ENCODE results near the gene FCF1.

Gene FCF1, protein sequence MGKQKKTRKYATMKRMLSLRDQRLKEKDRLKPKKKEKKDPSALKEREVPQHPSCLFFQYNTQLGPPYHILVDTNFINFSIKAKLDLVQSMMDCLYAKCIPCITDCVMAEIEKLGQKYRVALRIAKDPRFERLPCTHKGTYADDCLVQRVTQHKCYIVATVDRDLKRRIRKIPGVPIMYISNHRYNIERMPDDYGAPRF

DNA sequence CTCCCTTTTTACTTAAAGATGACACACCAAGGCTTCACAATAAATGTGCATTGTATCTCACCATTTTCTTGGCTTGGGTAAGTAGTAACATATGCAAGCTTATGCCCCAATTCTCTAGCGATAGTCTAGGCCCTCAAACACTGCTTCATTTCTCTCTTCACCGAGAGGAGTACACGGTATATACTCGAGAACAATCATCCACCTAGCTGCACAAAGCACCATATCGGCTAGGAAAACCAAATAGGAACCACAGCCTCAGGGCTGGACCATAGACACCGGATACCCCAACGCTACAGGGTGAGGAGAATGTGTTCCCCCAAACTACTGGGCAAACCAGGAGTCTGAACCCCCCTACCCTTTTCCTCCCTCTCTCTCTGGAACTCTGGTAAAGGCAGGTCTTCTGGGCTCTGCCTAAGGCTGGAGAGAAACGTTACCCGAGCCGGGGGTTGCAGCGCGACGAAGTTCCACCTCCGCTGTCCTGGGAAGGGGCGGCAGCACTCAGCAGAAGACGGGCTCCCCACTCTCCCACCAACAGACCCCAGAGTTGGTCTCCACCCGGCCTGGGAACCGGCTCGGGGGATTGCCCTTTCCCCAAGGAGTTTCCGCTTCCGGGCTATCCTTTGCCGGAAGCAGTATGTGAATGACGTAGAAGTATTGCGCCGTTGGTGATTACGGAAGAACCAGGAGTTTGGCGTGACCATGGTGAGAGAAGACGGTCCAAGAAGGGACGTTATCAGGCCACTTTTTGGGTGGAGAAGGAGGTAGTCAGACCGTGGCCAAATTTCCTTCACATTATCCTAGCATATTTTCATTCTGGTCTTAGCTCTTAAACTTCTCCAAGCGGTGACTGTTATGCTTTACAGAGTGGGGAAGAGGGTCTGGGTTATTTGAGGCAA is at the start of gene FCF1, which contains the start of gene AREL1:
Gene FCF1, plus strand, starts transcription at position 646 of the 896 bp plus-strand sequence. Its CDS starts 54 bp downstream, at position 700.
Gene AREL1, minus strand, starts transcription at position 582 of the 896 bp plus-strand sequence. CDS start 27,465 bp downstream, outside the sequence.
- no peak for DNase-seq

DNA sequence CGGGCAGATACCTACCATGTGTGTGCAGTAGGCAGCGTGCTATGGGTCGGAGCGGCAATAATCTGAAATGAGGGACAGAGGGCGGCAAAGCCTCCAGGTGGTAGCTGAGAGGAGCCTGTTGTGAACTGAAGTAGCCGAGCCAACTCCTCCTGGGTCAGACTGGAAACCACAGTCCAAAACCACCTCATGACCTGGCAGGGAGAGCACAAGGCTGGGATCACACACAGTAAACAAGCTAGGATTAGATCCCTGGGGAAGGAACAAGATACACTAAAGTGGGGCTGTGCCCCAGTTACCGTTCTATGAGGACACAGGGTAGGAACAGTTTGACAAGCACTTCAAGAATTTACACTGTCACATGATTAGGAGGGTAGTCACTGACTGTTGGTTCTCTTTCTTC is 49.1 kb upstream of the FCF1 start:
- DNase-seq = no peak

DNA sequence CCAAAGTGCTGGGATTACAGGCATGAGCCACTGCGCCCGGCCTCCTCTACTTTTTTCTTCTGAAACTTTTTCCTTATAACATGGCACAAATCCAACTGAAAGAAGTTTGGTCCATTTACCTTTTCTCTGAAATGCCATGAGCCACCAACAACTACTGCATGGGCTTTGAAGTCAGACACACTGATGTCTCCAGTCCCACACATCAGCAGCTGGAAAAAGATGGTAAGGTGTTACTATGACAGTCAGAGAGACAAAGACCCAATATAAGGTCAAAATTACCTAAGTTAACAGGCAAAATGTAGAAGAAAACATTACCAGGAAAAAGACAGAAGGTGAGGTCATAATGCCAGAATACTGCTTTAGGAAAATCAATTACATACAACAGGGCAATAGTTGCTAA is 48.2 kb upstream of the FCF1 start:
- DNase-seq = no peak

DNA sequence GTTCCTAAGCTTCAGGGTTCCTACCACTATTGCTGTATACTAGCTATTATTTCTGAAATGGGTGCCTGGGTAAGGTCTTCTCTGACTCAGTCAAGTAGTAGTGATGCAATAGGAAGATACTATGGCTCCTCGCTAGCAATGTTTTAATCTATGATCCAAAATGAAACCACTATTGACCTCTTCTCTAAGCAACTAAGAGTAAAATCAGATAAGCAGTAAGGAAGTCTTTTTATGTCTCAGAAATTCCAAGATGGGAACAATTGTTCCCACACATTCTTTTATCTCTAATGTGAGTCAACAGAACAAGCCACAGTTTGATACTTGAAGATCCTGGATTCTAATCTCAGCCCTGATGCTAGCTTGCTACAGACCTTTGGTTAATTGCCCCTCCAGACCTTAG is 45.2 kb upstream of the FCF1 start:
- no peak for DNase-seq

DNA sequence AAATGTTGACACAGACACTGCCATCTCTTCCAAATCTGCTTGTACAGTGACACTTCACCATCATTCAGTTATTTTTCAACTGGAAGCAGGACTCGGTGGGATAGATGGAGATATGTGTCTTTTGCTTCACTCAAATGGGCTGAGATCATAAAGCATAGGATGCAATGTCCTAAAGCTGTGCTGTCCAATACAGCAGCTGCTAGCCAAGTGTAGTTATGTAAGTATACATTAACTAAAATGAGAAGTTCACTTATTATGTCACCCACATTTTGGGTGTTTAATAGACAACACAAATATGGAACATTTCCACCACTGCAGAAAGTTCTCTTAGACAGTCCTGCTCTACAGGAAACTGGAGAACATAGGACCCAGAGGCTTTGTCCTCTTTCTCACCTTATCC is 43.7 kb upstream of the FCF1 start:
- DNase-seq = no peak

DNA sequence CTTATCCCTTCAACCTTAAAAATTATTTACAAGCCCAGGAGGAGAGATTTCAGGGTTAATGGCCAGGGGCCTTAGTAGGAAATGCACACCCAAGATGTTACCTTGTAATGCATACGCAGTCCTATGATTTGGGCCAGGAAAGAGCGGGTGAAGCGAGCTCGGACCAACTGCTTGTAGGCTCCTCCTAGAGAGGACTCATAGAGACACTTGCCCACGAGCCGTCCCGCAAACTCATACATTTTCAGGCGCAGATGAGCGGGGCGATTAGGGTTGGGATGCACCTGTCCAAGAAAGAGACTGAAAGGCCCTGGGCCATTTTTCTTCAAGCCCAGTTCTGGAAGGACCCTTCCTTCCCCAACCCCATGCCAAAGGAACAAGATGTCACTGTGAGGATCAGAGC is 43.1 kb upstream of the FCF1 start:
- no peak for DNase-seq

DNA sequence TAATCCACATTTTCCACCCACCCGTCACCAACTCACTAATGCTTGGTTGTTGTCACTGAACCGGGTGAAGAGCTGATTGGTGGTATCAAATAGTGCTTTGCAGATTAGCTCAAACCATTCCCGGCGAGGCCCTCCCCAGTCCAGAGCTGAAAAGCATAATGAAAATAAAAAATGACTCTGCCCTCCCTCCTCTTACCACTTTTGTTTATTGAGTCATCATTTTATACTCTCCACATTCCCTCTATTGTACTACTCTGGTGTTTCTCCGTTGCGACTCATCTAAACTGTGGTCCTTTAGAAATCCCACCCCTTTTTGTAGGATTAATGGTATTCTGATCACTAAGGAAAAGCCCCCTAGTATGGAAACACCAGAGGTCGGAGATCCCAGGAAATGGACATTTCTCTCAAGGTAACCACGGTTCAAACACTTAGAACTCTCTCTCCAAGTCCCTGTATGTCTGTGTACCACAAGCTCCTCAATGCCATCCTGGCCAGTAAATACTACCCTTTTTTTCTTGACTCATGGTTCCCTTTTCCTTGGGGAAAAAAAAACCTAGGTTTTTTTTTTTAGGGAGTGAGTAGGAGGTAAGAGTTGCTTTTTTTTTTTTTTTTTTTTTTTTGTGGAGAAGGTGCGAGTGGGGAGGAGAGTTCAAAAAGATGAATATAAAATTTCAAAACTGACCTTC is 42.1 kb upstream of the FCF1 start:
- DNase-seq = no peak

DNA sequence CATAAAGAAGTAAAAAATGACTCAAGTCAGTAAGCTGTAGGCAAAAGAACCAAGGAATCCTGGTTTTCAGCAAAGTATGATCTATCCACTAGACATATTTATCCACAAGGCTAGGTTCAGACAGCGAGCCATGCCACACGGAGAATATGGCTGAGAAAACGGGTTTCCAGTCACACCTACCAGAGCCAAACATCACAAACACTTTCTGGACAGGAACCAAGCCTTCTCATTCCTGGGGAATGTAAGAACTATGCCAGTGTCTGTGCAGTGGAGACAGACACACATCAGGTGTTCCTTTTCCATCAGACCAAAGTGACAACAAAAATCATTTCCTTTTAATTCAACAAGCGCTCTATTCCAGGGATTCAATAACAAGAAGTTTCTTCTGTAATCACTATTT is 41.2 kb upstream of the FCF1 start:
- no peak for DNase-seq

DNA sequence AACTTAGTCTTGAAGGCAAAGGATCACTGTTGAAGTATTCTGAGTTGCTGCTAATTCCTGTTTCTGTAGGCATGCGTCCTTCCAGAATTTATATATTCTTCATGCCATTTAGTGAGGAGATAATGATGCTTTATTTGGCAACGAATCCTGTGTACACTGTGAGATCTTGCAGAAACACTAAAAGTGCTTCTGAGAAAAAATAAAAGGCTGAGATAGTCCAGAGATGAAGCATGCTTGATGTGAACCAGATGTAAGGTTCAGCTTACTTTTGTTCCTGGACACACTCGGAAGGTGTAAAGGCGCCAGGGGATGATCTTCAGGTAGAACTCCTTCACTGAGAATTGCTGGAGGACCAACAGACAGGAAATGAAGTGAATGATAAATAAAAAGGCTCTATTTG is 39.2 kb upstream of the FCF1 start:
- no peak for DNase-seq

DNA sequence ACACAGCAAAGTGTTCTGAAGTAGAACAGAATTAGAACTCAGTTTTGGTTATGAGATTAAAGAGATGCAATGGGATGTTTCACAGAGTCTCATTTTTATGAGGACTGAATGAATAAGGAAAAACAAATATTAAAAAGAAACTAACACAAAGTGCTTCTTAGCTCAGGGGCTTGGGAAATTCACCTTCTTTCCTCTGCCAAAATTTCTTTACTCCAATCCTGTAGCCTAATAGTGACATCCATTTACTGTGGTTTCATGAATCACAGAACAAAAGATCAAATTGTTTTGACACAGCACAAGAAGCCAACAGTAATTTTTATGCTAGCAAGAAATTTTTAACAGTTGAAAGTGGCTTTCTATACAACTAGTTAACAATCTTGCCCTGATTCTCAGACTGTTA is 37.7 kb upstream of the FCF1 start:
- no peak for DNase-seq

DNA sequence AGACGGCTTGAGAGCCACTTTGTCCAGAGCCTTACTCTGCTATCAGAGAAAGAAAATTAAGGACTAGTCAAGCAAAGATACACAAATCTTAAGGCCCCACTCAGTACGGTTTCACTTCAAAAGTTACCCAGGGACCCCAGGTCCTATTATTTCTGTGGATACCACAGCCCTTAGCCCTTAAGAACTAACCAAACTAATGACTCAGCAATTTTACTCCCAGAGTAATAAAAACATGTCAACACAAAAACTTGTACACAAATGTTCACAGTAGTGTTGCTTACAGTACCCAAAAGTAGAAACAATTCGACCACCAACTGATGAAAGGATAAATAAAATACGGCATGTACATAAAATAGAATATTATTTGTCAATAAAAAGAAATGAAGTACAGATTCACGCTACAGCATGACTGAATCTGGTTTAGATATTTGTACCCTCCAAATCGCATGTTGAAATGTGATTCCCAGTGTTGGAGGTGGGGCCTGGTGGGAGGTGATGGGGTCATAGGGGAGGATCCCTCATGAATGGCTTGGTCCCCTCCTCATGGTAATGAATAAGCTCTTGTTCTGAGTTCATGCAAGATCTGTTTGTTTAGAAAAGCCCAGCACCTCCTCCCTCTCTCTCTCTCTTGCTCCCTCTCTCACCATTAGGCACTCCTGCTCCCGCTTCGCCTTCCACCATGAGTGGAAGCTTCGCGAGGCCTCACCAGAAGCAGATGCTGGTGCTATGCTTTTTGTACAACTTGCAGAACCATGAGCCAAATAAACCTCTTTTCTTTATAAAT is 30.6 kb upstream of the FCF1 start:
- DNase-seq = no peak

DNA sequence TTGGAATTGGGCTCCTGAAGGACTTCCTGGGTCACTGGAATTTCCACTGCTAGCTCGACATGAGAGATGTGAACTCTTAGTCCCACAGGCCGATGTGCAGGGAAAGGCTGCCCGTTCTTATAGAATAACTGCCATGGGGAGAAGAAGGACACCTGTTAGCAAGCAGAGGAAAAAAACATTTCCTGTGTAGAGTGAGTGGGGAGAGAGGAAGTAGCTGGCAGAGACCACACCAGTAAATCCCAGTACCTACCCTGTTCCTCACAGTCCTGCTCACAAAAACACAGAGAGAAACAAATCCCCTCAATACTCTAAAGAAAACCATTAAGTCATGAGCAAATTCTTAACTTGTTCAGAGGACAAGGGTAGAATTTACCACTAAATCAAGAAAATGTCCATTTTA is 29.5 kb upstream of the FCF1 start:
- DNase-seq = no peak

DNA sequence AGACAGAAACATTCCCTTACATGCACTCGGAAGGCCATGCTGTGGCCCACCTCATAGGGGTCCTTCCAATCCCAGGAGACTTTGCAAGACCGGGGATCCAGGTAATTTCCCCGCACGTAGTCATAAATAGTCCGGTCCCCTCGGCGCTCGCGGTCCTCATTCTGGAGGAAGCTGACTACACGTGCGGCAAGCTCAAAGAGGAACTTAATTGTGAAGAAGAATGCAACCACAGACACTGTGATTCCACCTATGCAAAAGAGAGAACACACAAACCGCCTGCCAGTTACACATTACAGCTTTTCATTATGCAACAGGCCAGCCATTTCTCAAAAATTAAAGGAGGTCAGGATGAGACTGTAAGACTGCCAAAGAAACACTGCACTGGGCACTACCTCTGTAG is 28.5 kb upstream of the FCF1 start:
- no peak for DNase-seq

DNA sequence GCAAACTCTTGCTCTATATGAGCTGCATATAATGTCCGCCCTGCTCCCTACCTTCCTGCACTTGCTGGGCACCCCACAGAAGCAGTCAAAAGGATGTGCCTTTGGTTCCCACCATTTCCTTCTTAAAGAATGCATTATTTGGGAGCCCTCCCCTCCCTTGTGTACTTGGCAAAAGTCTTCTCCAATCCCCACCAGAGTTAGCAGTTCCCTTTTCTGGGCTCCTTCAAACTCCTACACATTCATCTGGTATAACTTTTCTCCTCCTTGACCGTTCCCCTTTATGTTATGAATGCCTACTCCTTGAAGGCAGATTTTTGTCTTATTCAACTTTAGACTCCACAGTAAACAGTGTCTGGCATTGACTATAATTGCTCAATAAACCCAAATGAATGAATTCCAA is 27.9 kb upstream of the FCF1 start:
- DNase-seq = no peak

DNA sequence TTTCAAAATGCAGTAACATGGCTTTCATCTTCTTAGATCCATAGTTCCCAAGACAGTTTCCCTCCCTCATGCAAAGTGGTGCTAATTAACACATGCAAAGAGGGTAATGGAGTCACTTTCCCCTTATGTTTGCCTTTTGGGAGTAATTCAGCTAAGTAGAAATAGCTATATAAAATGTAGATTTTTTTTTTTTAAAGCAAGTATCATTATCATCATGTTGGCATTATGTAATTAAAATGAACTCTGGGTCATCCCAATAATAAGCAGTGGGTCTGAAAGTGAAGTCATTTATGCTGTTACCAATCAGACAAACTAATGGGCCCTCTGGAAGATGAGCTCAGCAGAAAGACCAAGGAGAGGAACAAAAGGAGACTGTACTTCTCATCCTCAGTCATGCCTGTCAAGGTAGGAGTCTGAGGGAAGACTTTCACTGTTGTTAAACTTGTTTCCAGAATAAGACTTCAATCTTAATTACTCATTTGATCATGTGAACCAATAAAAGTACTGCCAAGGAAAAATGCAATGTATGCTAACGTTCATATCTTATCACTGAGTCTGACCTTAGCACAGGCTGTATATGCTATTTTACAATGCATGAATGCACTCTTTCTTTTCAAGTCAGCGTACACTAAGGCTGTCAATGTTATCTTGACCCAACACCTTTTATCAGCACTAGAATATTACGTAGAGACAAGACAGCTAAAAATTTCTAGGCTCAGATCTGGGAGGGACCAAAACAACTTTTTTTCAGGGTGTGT is 26.8 kb upstream of the FCF1 start:
- no peak for DNase-seq

DNA sequence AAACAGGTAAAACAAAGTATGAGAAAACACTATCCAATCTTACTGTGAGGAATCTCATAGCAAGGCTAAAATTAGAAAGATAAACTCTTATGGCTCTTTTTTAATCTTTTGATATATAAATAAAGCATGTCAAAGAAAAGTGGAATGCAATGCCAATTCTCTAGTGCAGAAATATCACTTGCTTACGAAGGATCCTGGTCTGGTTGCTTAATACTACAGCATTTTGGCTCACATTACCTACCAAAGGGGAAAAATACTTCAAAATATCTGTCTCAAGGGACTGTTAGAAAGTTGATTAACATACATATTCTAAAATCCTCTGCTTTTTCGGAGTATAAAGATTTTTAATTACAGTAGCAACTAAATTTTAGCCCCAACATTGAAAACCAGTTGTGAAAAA is 21.5 kb upstream of the FCF1 start:
- no peak for DNase-seq

DNA sequence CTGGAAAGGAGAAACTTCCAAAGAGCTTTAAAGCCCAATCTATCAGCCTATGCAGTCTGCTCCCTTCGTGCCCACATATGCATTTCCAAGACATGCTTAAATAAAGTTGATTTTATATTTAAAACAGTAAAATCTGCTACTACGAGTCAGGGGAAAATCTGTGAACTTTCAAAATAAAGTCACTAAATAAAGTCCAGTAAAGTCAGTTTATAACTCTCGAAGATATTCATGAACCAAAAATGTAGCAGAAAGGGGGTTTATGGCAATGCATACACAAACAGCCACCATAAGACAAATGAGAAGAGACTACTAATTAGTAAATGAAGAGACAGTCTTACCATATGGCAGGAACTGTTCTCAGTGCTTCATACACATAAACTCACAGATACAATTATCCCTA is 19.8 kb upstream of the FCF1 start:
- no peak for DNase-seq

DNA sequence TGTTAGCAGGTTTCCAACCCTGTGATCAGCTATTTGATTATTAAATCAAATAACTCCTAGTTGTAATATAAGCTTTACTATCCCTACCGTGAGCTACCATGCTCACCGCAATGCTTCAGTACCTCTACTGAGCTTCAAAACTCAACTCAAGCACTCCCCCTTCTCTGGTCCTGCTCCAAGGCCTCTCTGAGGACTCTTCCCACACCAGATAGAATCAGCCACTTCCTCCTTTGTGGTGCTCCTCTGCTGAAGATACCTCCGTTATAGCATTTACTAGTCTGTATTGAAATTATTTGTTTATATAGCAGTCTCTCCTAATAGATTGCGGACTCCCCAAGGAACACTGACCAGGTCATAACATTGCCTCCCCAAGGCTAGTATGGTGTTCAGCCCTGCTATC is 17.5 kb upstream of the FCF1 start:
- DNase-seq = no peak

DNA sequence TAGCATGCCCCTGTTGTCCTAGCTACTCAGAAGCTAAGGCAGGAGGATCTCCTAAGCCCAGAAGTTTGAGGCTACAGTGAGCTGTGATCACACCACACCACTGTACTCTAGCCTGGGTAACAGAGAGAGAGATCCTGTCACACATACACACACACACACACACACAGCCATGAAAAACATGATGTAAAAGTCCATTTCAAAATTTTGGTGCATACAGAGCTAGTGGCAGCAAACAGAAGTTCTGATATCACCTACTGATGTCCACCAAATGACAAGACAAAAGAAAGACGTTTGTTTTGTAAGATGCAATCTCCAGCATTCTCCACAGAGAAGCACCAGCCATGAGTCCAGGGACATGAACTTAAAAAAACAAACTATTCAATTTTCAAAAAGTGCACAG is 15.9 kb upstream of the FCF1 start:
- DNase-seq = no peak

DNA sequence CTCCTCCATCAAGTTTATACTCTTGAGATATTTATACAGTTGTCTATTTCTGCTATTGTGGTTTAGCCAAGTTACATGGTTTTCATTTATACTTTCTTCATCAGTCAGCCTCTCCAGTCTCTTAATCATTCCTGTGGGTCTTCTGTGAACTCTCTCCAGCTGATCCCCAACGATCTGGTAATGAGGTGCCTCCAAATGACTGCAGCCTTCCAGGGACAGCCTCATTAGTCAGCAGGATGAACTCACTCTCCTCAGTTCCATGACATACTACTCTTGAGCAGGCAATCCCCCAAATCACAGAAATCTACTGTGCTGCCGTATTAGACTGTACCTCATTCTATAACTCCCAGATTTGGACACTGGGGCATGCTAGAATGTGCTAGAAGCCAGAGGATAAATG is 15.4 kb upstream of the FCF1 start:
- DNase-seq = no peak

DNA sequence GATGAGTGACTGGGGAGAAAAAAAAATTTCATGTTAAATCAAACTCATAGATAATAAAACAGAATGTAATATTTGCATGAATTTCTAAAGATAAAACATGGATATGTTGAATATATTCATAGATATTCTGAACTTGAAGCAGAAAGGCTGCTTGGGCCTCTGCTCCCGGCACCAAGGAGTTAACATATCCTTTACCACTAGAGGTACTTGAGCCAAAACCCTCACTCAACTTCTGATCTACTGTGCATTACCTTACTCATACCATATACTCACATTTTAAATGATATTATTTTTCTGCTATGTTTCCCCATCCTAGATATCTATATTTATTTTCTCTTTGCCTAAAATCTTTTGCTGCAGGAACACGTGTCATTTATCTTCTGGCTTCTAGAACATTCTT is 15.0 kb upstream of the FCF1 start:
- DNase-seq = no peak

DNA sequence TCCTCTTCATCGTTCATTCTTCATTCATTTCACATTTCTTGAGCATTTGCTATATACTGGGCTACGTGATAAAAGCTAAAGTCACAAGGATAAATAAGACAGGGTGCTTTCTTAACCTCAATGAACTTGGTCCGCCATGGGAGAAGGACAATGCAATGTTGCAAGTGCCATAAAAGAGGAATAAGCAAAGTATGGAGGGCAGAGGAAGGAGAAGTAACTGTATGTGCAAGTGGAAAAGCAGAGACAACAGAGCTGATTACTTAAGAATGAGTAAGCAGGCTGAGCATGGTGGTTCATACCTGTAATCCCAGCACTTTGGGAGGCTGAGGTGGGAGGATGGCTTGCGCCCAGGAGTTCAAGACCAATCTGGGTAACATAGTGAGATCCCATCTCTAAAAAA is 14.5 kb upstream of the FCF1 start:
- DNase-seq = no peak
